Measurements from ENCODE around the gene JAG1.

Gene JAG1

DNA sequence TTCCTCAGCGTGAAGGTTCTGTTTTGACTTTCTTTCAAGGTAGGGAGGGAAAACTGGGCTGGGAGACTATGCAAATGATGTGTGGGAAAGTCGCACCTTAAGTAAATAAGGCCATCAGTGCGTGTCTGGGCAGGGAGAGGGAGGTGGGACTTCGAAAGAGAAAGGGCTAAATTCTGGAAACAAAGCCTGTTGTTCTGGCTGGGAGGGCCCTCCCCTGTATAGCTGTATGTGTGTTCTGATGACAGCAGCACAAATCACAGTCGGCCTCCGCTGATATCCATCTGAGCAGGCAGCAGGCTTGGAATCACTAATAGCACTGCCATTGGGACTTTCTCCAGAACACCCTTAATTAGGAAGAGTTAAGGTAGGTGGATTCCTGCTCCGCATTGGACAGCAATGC lies 19.2 kb downstream of the JAG1 start:
- in situ Hi-C loops (cut with MboI; ENCODE audit: low sequenced_read_pairs): no loop called here

DNA sequence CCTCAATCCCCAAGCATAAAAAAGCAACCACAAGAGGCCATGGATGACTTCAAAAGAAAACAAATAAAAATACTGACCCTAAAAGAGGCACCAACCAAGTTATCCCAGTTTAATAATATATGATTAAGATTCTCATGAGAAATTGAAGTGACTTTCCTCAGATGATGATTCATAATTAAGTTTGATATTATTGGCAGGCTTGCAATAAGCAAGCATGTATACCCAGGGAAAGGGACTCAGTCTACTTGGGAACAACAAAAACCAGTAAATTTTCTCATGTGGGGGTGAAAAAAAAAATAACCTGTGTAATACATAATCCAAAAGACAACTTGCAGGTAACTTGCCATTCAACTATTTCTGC lies 19.6 kb downstream of the JAG1 start:
- in situ Hi-C loops (cut with MboI; ENCODE audit: low sequenced_read_pairs): no loop called here

DNA sequence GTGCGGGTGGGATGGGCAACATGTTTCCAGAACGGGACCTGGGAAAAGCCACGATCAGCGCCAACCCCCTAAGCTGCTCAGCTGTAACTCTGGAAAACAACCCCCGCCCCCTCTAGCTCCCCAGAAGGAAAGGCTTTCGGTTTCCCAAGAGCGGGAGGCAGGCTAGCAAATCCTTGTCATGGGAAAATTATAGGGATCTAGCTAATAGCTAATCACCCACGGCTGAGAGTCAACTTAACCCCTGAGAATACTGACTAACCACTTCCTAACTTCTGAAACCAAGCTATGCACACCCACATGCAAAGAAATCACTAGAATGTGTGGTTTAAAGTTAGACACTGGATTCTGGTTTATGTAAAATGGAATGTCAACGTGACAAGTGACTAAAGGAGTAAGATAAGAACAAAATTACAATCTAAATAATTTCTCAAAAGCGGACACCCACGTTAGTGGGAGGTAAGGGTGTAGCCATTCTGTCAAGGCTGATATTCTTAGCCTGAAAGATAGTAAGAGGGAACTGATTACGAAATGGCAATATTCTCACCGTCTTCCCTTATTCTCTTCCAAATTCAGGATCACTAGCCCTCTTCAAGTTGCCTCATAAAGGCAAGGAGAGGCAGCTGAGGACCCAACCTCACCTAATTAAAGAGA lies 20.1 kb downstream of the JAG1 start:
- in situ Hi-C loops (cut with MboI; ENCODE audit: low sequenced_read_pairs): no loop called here

DNA sequence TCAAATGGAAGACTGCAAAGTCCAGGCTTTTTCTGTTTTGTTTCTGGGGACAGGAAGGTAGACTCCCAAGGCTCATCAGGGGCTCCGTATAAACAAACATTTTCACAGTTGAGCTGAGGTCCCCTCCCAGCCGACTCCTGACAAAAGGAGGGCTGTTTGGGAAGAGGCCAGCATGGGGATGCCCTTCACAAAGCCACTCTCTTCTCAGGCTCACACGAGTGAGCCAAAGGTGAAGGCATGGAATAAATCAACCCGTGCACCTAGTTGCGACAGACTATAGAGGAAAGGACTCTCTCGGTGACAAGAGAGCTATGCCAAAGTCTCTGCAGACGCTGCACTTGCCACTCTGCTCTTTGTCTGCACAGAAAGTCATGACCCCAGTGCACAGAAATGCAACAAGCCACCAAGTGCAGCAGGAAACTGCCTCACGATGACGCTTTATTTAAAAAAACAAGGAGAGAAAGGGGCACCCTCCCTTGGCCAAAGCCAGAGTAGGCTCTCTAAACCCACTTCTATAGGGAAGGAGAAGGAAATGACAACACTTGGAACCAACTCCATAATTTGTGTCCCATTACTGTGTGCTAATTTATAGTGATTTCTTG lies 21.0 kb downstream of the JAG1 start:
- in situ Hi-C loops (cut with MboI; ENCODE audit: low sequenced_read_pairs): no loop called here

DNA sequence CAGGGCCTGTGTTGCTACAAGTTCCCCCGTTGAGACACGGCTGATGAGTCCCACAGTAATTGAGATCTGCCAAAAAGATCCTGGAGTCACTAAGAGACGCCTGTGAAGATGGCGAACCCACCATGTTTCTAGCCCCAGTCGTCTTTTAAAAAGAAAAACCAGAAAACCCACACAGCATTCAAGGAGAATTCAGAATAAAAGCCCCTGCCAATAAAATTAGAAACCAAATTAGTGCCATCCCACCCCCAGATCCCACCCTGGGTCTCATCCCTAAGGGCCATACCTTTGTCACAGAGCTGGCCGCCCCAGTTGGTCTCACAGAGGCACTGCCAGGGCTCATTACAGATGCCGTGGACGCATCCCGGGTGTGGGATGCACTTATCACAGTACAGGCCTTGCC lies 21.6 kb downstream of the JAG1 start:
- in situ Hi-C loops (cut with MboI; ENCODE audit: low sequenced_read_pairs): no loop called here

DNA sequence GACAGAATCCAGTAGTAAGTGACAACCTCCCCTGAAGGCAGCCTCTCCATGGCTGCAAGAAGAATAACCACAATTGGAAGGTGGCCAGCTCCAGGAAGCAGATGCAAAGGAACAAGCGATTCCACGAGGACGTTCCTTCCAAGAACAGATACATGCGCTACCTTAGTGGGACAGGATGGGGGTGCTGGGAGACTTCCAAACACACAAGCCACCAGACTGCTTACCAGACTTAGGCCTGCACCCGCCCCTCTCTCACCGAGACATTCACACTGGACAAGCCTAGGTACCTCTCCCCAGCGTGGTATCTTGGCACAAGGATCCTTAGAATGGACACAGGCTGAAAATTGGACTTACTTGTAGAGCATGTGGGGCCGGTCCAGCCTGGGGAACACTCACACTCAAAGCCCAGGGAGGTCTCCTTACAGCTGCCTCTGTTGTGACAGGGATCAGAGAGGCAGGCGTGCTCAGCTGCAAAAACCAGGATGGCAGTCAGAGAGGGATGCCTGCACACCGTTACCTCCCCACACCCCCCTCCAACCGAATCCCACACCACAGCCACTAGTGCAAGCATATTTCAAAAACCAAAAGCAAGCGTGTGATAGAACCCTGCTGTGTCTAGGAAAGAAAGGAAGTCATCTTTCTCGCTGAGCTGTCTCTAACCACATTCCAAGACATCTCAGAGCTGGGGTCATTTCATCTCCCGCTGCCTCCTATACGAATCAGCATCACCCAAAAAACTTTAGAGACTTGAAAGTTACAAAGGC lies 22.4 kb downstream of the JAG1 start:
- in situ Hi-C loops (cut with MboI; ENCODE audit: low sequenced_read_pairs): no loop called here

DNA sequence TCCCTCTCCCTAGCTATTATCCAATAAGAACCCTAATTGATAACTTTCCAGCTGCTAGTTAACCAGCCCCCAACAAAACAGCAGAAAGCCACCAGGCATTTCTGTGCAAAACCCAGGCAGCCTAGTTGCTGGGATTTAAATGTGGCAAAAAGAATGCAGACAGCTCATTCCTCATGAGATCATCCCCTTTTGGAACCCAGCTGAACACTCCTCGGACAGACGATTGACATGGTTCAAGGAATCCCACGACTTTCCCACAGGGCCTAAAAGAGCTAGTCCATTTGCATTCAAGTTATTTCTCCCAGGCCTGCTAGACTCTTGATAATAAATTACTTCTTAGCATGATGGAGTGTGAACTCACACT lies 24.0 kb downstream of the JAG1 start:
- in situ Hi-C loops (cut with MboI; ENCODE audit: low sequenced_read_pairs): no loop called here

DNA sequence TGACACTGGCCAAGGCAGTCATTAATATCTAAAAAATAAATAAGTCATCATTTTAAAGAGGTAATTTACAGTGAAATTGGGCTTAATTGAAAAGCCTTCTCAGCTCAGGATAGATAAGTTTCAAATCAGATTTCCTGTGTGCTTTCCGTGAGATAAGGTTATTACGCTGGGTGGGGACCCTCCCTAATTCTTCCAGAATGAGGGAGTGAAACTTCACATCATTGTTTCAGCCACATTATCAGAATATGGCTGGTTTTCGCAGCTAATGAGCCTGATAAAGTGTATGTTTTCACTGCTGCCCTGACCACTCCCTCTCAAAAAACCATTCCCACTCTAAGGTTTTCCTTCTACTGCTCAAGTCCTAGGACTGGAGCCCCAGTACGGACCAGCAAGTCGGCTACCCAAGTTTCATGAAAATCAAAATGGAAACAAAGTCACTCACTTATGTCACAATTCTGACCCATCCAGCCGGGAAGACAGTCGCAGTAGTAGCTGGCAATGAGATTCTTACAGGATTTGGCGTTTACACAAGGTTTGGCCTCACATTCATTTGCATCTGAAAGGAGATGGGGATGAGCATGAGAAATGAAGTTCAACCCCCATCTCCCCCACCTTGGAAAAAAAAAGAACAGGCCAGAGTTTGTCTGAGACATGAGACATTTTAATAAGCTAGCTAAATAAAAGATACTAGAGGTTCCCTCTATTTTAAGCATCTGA lies 24.6 kb downstream of the JAG1 start:
- in situ Hi-C loops (cut with MboI; ENCODE audit: low sequenced_read_pairs): no loop called here

DNA sequence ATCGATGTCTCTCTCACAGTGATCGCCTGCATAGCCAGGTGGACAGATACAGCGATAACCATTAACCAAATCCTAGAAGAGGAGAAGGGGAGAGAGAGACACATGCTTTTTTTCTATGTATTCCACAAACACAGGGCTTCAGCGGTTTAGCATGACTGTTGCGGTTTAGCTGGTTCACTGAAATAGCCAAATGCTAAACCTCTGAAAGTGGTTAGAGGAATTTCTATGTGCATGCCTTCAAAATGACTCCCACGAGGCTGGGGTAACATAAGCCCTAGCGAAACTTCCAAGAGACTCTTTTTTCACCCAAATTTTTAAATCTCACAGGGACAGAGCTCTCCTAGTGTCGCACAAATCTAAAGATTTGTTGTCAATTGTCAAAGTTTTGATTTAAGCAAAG lies 25.1 kb downstream of the JAG1 start:
- in situ Hi-C loops (cut with MboI; ENCODE audit: low sequenced_read_pairs): no loop called here

DNA sequence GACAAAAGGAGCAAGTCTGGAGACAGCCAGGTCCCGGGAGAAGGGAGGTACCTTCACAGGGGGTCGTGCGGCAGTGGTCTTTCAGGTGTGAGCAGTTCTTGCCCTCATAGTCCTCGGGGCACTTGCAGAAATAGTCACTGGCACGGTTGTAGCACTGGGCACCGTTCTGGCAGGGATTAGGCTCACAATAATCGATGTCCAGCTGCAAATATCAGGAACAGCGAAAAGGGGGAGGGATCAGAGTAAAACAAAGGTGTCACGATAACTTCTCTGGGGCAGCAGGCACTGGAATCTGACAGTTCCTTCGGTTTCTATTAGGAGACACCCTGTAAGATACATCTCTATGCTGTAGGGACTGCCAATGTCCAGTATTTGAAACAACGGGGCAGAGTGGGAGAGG lies 25.9 kb downstream of the JAG1 start:
- in situ Hi-C loops (cut with MboI; ENCODE audit: low sequenced_read_pairs): no loop called here

DNA sequence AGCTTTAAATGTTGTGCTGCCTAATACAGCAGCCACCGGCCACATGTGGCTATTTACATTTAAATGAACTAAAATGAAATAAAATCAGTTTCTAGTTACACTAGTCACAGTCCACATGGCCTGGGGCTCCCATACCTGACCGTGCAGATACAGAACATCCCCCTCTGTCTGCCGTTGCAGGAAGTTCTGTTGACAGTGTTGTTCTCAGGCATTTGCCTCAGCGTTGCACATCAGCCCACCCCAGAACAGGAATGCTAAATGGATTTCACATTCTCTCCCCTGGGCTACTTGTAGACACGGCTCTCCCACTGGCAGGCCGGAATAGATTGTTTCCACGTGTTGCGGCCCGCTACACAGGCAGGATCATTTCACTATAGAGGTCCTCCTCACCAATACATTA lies 26.3 kb downstream of the JAG1 start:
- in situ Hi-C loops (cut with MboI; ENCODE audit: low sequenced_read_pairs): no loop called here

DNA sequence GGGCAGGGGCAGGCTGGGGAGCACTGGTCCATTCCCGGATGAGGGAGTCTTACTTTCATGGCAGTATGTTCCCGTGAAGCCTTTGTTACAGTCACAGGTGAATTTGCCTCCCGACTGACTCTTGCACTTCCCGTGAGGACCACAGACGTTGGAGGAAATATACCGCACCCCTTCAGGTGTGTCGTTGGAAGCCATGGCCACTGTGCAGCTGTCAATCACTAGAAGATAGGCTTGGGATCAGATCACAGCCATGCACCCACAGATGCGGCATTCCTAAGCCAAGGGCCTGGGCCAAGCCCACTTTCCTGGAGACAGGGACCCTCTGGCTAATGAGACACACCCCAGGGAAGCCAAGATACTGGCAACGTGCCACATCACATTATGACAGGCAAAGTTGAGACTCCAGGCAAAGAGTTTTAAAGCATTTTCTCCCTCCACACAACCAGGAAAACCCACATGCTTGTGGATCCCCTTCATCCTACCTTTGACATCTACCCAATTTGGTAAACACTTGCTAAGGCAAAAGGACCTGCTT lies 26.8 kb downstream of the JAG1 start:
- in situ Hi-C loops (cut with MboI; ENCODE audit: low sequenced_read_pairs): no loop called here

DNA sequence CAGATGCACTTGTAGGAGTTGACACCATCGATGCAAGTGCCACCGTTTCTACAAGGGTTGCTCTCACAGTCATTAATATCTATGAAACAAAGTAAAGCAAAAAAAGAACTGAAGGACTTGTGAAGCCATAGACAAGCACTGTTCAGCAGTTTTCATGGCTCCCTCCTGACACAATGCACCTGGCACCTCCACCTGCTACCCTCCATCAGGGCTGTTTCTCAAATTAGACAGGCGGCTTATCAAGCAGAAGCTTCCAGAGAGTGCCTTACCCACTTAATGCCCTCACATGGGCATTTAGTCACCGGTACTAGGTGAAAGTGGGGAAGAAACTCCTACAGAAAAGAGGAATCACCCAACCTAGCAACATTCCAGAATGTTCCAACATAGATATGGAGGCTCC lies 27.8 kb downstream of the JAG1 start:
- in situ Hi-C loops (cut with MboI; ENCODE audit: low sequenced_read_pairs): no loop called here

DNA sequence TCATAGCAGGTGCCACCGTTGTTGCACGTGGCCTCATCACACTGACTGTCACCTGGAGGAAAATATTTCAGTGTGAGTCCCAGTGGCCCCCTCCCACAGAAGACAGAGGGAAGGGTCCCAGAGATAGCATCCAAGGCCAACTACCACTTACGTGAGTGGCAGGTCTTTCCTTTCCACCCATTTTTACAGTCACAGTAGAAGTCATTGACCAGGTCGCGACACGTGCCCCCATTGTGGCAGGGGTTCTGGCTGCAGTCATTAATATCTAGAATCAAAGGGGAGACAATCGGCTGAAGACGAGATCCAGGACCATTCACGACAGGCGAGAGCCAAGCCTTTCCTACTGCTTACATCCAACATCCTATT lies 28.6 kb downstream of the JAG1 start:
- in situ Hi-C loops (cut with MboI; ENCODE audit: low sequenced_read_pairs): no loop called here

DNA sequence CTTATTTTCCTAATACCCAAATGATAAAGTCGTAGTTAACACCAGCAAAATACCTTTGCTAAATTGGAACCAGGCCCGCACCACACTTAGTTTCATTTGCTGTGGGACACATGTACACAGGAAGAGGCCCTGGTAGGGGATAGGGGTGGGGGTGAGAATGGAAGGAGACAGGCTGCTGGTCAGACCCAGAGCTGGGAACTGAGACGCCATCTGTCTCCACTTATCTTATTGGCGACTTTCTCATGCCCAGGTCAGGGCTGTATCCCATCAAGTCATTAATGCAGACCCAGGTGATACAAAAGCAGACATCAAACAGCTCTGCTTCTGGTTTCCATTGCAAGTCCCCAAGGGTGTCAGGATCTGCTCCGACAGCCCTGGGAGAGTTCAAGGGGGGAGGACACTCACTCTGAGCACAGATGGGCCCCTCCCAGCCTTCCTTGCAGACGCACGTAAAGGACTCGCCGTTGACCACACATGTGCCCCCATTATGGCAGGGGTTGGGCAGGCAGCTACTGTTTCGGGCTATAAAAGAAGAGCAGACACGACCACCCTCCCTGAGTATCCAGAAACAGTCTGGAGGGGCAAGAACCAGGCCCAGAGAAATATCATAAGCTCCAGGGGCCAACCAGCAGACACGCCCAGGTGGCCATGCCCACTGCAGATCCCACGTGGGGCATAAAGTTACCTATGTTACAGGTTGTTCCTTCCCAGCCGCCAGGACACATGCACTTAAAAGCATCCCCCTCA lies 29.2 kb downstream of the JAG1 start:
- in situ Hi-C loops (cut with MboI; ENCODE audit: low sequenced_read_pairs): no loop called here

DNA sequence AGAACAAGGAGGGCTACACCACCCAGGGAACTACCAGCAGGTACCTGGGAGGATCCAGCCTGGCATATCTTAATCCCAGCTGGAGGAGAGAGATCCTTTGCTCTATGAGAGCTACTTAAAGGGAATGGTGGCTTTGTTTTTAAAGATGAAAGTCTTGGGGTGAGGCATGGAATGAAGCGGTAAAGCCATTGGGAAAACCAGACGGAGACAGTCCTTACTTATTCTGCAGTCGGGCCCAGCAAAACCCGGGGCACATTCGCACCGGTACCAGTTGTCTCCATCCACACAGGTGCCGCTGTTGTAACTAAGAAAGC lies 30.3 kb downstream of the JAG1 start:
- in situ Hi-C loops (cut with MboI; ENCODE audit: low sequenced_read_pairs): no loop called here

DNA sequence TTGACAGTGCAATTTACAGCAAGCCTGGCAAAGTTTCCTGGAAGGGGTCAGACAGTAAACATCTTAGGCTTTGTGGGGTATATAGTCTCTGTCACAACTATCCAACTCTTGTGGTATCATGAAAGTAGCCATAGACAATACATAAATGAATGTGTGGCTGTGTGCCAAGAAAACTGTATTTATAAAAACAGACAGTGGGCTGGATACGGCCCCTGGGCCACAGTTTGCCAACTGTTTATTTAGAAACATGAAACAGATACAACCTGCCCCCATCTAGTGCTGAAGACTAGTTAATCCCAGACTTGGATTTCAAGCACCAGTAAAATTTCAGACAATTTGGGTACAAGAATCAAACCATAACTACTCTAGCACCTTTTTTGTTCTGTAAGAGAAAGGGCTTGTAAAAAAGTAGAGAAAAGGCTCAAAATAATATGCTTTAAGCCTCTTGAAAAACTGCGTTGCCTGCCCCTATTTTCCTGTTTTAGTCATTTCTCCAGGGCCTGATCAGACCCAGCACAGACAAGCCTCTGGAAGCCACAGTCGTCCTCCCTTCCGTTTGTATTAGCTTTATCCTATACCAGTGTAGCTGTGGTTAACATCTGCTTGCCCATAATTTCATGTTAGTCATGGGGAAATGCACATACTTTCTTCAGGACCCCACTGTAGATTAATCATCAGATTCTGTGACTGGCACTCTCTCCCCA lies 30.8 kb downstream of the JAG1 start:
- in situ Hi-C loops (cut with MboI; ENCODE audit: low sequenced_read_pairs): no loop called here

DNA sequence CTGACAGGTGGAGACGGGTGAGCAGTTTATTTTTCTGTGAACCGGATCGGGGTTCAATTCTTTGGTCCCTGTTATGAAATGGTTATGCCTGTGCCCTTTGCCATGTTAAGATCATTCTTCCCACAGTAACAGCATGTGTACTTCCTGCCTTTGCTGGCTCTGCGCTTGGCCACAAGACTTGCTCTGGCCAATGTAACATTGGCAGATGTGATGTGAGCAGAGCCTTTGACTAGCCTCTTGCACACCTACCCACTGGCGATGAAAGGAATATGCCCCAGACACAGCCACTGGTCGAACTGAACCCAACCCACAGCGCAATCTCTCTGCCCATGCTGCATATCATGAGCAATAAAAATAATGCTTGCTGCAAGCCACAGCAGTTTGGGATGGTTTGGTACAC lies 31.9 kb downstream of the JAG1 start:
- in situ Hi-C loops (cut with MboI; ENCODE audit: low sequenced_read_pairs): no loop called here

DNA sequence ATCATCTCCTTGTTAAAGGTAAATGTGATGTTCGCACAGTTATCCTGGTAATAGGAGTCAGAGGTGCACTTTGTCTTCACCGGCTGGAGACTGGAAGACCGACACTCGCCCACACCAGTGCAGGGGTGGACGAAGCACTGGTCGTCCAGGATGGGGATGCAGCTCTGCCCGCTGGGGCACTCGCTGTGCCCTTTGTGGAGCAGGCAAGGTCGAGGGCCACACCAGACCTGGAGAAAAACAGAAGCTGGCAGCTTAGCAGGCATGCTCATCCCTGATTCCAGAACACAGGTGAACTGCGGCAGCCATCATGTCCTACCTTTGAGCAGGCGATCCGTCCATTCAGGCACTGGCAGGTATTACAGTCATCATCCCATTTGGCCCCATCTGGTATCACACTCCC lies 32.3 kb downstream of the JAG1 start:
- in situ Hi-C loops (cut with MboI; ENCODE audit: low sequenced_read_pairs): no loop called here

DNA sequence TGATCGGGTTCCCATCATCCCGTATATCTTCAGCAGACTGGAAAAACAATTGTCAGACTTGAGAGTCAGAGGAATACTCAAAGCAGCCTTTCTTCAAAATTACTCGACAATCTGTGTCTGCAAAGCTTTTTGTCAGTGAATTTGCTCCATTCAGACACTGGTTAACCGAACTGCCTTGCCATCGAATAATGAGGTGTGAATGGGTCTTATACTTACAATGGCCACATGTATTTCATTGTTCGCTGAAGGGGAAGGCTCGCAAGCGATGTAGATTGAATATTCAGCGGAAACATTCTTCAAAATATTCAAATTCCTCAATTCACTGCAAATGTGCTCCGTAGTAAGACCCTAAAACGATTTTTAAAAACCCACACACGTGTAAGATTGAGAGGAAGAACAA lies 32.9 kb downstream of the JAG1 start:
- in situ Hi-C loops (cut with MboI; ENCODE audit: low sequenced_read_pairs): no loop called here
